Keratinocyte (primary cell): ENCODE data around the gene VPS35. TPM values are rescaled to one million over a fixed set of nuclear protein-coding genes. Genes with fewer than 3 reads are reported as not detected.

ENCODE experiments used
- DNase-seq: peaks from one replicate; pipeline ENCODE4 v3.0.0-alpha.2; 2011; ENCODE audit warnings: low read depth, missing footprints, low spot score
- FAIRE-seq: peaks from 2 replicates; lab custom pipeline; 2011; peaks lifted over from hg19 to GRCh38; lab: Jason Lieb, UNC
- H2AFZ ChIP-seq: 2 replicates; pipeline ENCODE4 v1.6.0; 2012; ENCODE audit warnings: low read length, control low read depth, inconsistent platforms; ENCODE audit not compliant: control insufficient read depth
- H3K27ac ChIP-seq: 2 replicates; pipeline ENCODE4 v1.5.1; 2011; ENCODE audit warnings: low read length; ENCODE audit not compliant: control insufficient read depth, insufficient read depth
- H3K27me3 ChIP-seq: 3 replicates; pipeline ENCODE4 v1.6.0; 2011; ENCODE audit warnings: low read length; ENCODE audit not compliant: control insufficient read depth, insufficient read depth; ENCODE audit errors: extremely low read depth
- H3K36me3 ChIP-seq, 2 experiments: 2 replicates in 1 of 2; 3 replicates in 1 of 2; pipeline ENCODE4 v1.5.1; 2011; ENCODE audit warnings: low read length in 2 of 2, mild to moderate bottlenecking in 1 of 2; ENCODE audit not compliant: control insufficient read depth in 2 of 2, insufficient read depth in 2 of 2; ENCODE audit errors: extremely low read depth in 1 of 2
- H3K4me1 ChIP-seq: 3 replicates; pipeline ENCODE4 v1.5.1; 2011; ENCODE audit warnings: low read length; ENCODE audit not compliant: control insufficient read depth, insufficient read depth; ENCODE audit errors: extremely low read depth
- H3K4me2 ChIP-seq: 3 replicates; pipeline ENCODE4 v1.6.0; 2011; ENCODE audit warnings: low read depth, low read length; ENCODE audit not compliant: control insufficient read depth, insufficient read depth; ENCODE audit errors: extremely low read depth
- H3K4me3 ChIP-seq, 3 experiments: fragments of 200-600 bp in 1 of 3; sonication (generic) in 1 of 3; 2 replicates in 2 of 3; 3 replicates in 1 of 3; pipeline ENCODE4 v1.5.1; 2011 to 2016; ENCODE audit warnings: low read length in 3 of 3, mild to moderate bottlenecking in 3 of 3, control low read depth in 2 of 3, inconsistent platforms in 1 of 3, low read depth in 1 of 3, mixed read lengths in 1 of 3, mixed run types in 1 of 3, moderate library complexity in 1 of 3; ENCODE audit not compliant: control insufficient read depth in 2 of 3, insufficient read depth in 2 of 3; ENCODE audit errors: extremely low read depth in 1 of 3
- H3K79me2 ChIP-seq: 2 replicates; pipeline ENCODE4 v1.6.0; 2012; ENCODE audit warnings: low read length; ENCODE audit not compliant: control insufficient read depth, insufficient read depth
- H3K9ac ChIP-seq: 3 replicates; pipeline ENCODE4 v1.6.0; 2011; ENCODE audit warnings: low read length; ENCODE audit not compliant: control insufficient read depth, insufficient read depth; ENCODE audit errors: extremely low read depth
- H3K9me1 ChIP-seq: 3 replicates; pipeline ENCODE4 v1.6.0; 2011; ENCODE audit warnings: low read length; ENCODE audit not compliant: control insufficient read depth, insufficient read depth; ENCODE audit errors: extremely low read depth
- H3K9me3 ChIP-seq: 2 replicates; pipeline ENCODE4 v1.5.1; 2012; ENCODE audit warnings: low read depth, low read length; ENCODE audit not compliant: control insufficient read depth
- H4K20me1 ChIP-seq: 3 replicates; pipeline ENCODE4 v1.6.0; 2011; ENCODE audit warnings: low read length; ENCODE audit not compliant: control insufficient read depth, insufficient read depth; ENCODE audit errors: extremely low read depth
- EZH2 ChIP-seq: IDR thresholded peaks from one replicate; pipeline ENCODE4 v1.6.1; 2012; ENCODE audit warnings: inconsistent platforms, mild to moderate bottlenecking, low read length, moderate library complexity
- dilution Hi-C: fragments of 300-500 bp; cut with MboI; formaldehyde crosslinking; loops from one replicate; pipeline ENCODE4 v1.7.0; 2020; ENCODE audit warnings: low sequenced_read_pairs; ENCODE audit not compliant: extremely low pct_ligation_motif_present
- polyA plus RNA-seq, 5 experiments: library from polyadenylated mRNA; depleted of rRNA in 3 of 5; stranded (reverse) in 3 of 5; stranded (forward) in 1 of 5; unstranded in 1 of 5; fragments of >200 nt; gene quantifications; 1 replicate in 1 of 5; 2 replicates in 3 of 5; 3 replicates in 1 of 5; pipeline versions ENCODE4 v1.2.1 to v1.2.3, GENCODE V29; 2011 to 2012; ENCODE audit warnings: missing spikeins in 2 of 5, low read depth in 1 of 5, low replicate concordance in 1 of 5
- TF ChIP-seq, protein P1 (sequence below), 3 experiments: IDR thresholded peaks in 1 of 3; conservative IDR thresholded peaks in 1 of 3; optimal IDR thresholded peaks in 1 of 3; 2 replicates in 2 of 3; 3 replicates in 1 of 3; pipeline versions ENCODE3 to v1.5.1; 2011; ENCODE audit warnings: low read length in 3 of 3, mild to moderate bottlenecking in 3 of 3, moderate library complexity in 2 of 3, control low read depth in 1 of 3, inconsistent platforms in 1 of 3; ENCODE audit not compliant: insufficient read depth in 2 of 3; ENCODE audit errors: extremely low read depth in 1 of 3

The VPS35 gene
- polyA plus RNA-seq, 1 donor (not counting 4 experiments of a cell fraction or from before 2014, with no cell fraction given) = 87.3 TPM

DNA sequence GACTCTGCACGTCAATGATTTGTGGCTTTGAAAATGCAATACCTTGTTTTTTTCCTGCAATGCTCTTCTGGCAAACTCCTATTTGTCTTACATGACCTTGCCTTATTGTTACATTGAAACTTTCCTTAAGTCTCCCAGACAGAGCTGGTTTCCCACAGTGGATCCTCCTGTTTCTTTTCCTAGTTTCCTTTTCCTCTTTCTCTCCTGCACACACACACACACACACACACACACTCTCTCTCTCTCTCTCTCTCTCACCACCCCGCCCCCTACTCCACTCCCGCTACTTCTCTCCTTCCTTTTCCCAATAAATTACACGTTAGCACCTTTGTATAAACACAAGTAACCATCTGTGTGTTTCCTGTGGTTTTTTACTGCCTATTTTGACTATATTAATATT, 2.7 kb upstream of the VPS35 start:
- Histone ChIP-seq H2AFZ (no peak overlapping the region), H3K4me2 (no peak overlapping the region), H4K20me1 (peaks cover 15% of the 10 kb centered on the region), H3K4me1 (peaks cover 27% of the 10 kb centered on the region), H3K79me2 (peaks cover 47% of the 10 kb centered on the region), H3K27ac (no peak overlapping the region), H3K27me3 (no peaks in the 10 kb centered on the region), H3K4me3 (no peak overlapping the region), H3K9me3 (no peaks in the 10 kb centered on the region), H3K36me3 (peaks cover 2 to 5% of the 10 kb centered on the region in 2 experiments), H3K9ac (no peak overlapping the region), H3K9me1 (no peaks in the 10 kb centered on the region)
- FAIRE-seq = no peak
- no peak for DNase-seq
- no peak for TF ChIP-seq EZH2
- TF ChIP-seq, protein P1, sequence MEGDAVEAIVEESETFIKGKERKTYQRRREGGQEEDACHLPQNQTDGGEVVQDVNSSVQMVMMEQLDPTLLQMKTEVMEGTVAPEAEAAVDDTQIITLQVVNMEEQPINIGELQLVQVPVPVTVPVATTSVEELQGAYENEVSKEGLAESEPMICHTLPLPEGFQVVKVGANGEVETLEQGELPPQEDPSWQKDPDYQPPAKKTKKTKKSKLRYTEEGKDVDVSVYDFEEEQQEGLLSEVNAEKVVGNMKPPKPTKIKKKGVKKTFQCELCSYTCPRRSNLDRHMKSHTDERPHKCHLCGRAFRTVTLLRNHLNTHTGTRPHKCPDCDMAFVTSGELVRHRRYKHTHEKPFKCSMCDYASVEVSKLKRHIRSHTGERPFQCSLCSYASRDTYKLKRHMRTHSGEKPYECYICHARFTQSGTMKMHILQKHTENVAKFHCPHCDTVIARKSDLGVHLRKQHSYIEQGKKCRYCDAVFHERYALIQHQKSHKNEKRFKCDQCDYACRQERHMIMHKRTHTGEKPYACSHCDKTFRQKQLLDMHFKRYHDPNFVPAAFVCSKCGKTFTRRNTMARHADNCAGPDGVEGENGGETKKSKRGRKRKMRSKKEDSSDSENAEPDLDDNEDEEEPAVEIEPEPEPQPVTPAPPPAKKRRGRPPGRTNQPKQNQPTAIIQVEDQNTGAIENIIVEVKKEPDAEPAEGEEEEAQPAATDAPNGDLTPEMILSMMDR (optimal IDR thresholded peaks at IDR 0.05 in 1 of 3, IDR thresholded peaks at IDR 0.05 in 1 of 3, conservative IDR thresholded peaks at IDR 0.05 in 1 of 3; ENCODE audit: extremely low read depth in 1 of 3, insufficient read depth in 2 of 3, low read length in 3 of 3) = no peak
- dilution Hi-C loops = no loop called here

DNA sequence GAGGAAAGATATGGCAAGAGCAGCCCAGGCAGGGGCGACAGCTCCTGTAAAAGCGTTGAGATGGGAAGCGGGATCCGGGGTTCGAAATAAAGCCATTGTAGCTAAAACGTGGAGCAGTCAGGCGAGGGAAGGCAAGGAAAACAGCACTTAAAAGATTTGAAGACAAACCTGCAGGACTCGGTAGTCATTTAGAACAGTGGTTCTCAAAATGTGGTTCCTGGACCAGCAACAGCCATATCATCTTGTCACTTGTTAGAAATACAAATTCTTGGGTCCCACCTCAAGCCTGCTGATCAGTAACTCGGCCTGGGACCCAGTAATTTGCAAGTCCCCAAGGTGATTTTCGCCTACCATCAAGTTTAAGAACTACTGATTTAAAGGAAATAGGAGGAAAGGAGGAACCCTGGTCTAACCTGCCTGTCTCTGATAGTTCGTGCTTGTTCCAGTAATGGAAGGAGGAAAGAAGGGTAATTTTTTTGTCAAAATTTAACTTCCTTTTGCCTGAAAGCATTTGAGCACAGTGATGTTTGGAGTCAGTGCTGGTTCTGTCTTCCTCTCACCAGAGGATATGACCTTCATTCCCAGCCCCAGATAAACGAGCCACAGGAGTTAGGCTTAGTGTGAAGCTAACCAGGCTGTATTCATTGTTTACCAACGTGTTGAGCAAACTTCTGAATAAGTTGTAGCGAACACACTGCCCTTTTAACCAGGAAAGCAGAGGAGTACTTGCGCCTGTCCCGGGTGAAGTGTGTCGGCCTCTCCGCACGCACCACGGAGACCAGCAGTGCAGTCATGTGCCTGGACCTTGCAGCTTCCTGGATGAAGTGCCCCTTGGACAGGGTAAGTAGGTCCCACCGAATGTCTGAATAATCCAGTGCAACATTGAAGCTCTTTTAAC, 1.6 kb upstream of the VPS35 start:
- H4K20me1 ChIP-seq = peaks cover 19% of the 10 kb centered on the region
- dilution Hi-C loops = no loop called here
- peak overlapping the region; percentile 97 for H3K9ac ChIP-seq
- peak overlapping the region; percentile 97 for H3K27ac ChIP-seq
- H3K4me2 ChIP-seq = peak overlapping the region; percentile 97
- DNase-seq (no peak), FAIRE-seq (no peak)
- H3K79me2 ChIP-seq = peaks cover 59% of the 10 kb centered on the region
- H3K9me3 ChIP-seq = no peaks in the 10 kb centered on the region
- H3K9me1 ChIP-seq = no peaks in the 10 kb centered on the region
- peak overlapping the region; percentile 84 to 91 (median 88) for H3K4me3 ChIP-seq
- no peak for TF ChIP-seq EZH2
- TF ChIP-seq, protein P1 (optimal IDR thresholded peaks at IDR 0.05 in 1 of 3, IDR thresholded peaks at IDR 0.05 in 1 of 3, conservative IDR thresholded peaks at IDR 0.05 in 1 of 3; ENCODE audit: extremely low read depth in 1 of 3, insufficient read depth in 2 of 3, low read length in 3 of 3) = peak in 1 of 3 experiments; percentile 2
- peaks cover 27% of the 10 kb centered on the region for H3K4me1 ChIP-seq
- H3K36me3 ChIP-seq = peaks cover 0 to 5% of the 10 kb centered on the region in 2 experiments
- no peaks in the 10 kb centered on the region for H3K27me3 ChIP-seq
- peak overlapping the region; percentile 100 for H2AFZ ChIP-seq
